Suprapubic skin (tissue), 3 donors: ENCODE results near the gene CHTF18.

ENCODE experiments used
- EP300 ChIP-seq: sonication (generic); formaldehyde crosslinking; IDR thresholded peaks from one replicate; pipeline ENCODE4 v1.6.1; 2017; ENCODE audit warnings: antibody characterized with exemption
- TF ChIP-seq, protein P1 (sequence below), 2 donors: fragments of 200-600 bp in 1 of 2; fragments of 450-650 bp in 1 of 2; sonication (generic) in 1 of 2; IDR thresholded peaks; one replicate each; pipeline ENCODE4 v1.5.1; 2016 to 2019; ENCODE audit warnings: antibody characterized with exemption in 2 of 2, mild to moderate bottlenecking in 1 of 2, moderate library complexity in 1 of 2

DNA sequence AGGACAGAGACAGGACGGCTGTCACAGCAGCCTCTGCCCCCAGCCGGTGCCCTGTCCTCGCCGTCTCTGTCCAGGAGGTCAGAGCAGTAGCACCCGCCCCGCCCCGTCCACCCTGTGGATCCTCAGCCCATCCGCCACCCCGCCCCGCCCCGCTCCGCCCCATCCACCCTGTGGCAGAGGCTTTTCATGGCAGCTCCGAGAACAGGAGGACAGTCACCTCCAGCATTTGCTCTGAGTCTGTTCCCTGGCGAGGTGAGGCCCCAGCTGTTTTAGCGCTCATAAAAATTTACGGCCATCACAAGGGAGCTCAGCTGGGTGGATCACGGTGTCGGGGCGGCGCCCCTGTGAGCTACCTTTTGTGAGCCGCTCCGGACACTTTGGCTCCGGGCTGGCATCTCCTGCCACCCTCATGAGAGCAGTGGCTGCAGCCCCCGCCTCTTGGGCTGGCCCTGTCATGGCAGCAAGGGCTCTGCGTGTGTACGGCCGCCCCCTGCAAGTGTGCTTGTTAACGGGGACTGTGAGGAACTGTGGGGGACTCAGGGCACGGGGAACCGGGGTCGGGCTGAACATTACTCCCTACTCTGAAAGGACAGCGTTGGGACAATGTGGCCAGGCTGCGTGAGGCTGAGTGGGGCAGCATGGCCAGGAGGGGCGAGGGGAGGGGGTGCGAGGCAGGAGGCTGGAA, 44.4 kb downstream of the CHTF18 start:
- TF ChIP-seq EP300 = no peak
- TF ChIP-seq, protein P1, sequence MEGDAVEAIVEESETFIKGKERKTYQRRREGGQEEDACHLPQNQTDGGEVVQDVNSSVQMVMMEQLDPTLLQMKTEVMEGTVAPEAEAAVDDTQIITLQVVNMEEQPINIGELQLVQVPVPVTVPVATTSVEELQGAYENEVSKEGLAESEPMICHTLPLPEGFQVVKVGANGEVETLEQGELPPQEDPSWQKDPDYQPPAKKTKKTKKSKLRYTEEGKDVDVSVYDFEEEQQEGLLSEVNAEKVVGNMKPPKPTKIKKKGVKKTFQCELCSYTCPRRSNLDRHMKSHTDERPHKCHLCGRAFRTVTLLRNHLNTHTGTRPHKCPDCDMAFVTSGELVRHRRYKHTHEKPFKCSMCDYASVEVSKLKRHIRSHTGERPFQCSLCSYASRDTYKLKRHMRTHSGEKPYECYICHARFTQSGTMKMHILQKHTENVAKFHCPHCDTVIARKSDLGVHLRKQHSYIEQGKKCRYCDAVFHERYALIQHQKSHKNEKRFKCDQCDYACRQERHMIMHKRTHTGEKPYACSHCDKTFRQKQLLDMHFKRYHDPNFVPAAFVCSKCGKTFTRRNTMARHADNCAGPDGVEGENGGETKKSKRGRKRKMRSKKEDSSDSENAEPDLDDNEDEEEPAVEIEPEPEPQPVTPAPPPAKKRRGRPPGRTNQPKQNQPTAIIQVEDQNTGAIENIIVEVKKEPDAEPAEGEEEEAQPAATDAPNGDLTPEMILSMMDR (IDR thresholded peaks at IDR 0.05) = no peak
